SU-DHL-6 (cell line): ENCODE data around the gene MAPT.

Source experiments
- H2AFZ ChIP-seq: fragments of 200-600 bp; sonication (generic); 2 replicates; pipeline ENCODE4 v1.6.1; 2014; ENCODE audit warnings: low read depth, mild to moderate bottlenecking, moderate library complexity, mixed read lengths, antibody characterized with exemption, low read length; ENCODE audit not compliant: severe bottlenecking
- H3F3A ChIP-seq: fragments of 200-600 bp; shearing (Covaris generic); 2 replicates; pipeline ENCODE4 v1.6.0; 2016; ENCODE audit warnings: antibody characterized with exemption, mild to moderate bottlenecking; ENCODE audit not compliant: insufficient read depth
- H3K27ac ChIP-seq: fragments of 200-600 bp; sonication (generic); 2 replicates; pipeline ENCODE4 v1.5.1; 2016; ENCODE audit warnings: low read depth, mild to moderate bottlenecking, low read length, moderate library complexity, mixed read lengths
- H3K27me3 ChIP-seq: fragments of 200-600 bp; sonication (generic), shearing (Covaris generic); 2 replicates; pipeline ENCODE4 v1.6.0; 2014; ENCODE audit warnings: mild to moderate bottlenecking, low read length
- H3K36me3 ChIP-seq: fragments of 200-600 bp; sonication (generic); 2 replicates; pipeline ENCODE4 v1.6.1; 2014; ENCODE audit warnings: mild to moderate bottlenecking, low read length, mixed read lengths
- H3K4me2 ChIP-seq: fragments of 300-600, 200-600 bp; shearing (Covaris generic), sonication (generic); 2 replicates; pipeline ENCODE4 v1.6.0; 2014; ENCODE audit warnings: low read length, low read depth, mild to moderate bottlenecking; ENCODE audit not compliant: poor library complexity, severe bottlenecking
- H3K4me3 ChIP-seq: fragments of 200-600 bp; sonication (generic); 2 replicates; pipeline ENCODE4 v1.5.1; 2014; ENCODE audit warnings: antibody characterized with exemption, low read length, mild to moderate bottlenecking, mixed read lengths; ENCODE audit not compliant: insufficient read depth, poor library complexity, severe bottlenecking
- H3K79me2 ChIP-seq: fragments of 200-600 bp; sonication (generic); 2 replicates; pipeline ENCODE4 v1.6.1; 2014; ENCODE audit warnings: mild to moderate bottlenecking, low read length, moderate library complexity; ENCODE audit not compliant: insufficient read depth
- H3K9ac ChIP-seq: fragments of 200-600 bp; sonication (generic); 2 replicates; pipeline ENCODE4 v1.7.0; 2014; ENCODE audit warnings: mild to moderate bottlenecking, low read length
- H3K9me2 ChIP-seq: fragments of 200-600 bp; sonication (generic); replicated peaks from 2 replicates; pipeline ENCODE4 v1.6.1; 2014; ENCODE audit warnings: low read length; ENCODE audit not compliant: insufficient read depth
- H3K9me3 ChIP-seq: fragments of 200-600 bp; sonication (generic); 2 replicates; pipeline ENCODE4 v1.6.1; 2014; ENCODE audit warnings: low read length, mixed read lengths; ENCODE audit not compliant: insufficient read depth
- H4K20me1 ChIP-seq: fragments of 200-600 bp; sonication (generic); 2 replicates; pipeline ENCODE4 v1.6.1; 2014; ENCODE audit warnings: low read depth, mild to moderate bottlenecking, antibody characterized with exemption, low read length, moderate library complexity, mixed read lengths
- EZH2phosphoT487 ChIP-seq: fragments of 200-600 bp; sonication (generic), shearing (Covaris generic); conservative IDR thresholded peaks from 2 replicates; pipeline ENCODE4 v1.6.1; 2018; ENCODE audit warnings: mild to moderate bottlenecking, antibody characterized with exemption, low read length, moderate library complexity, mixed read lengths
- TF ChIP-seq, protein P1 (sequence below): fragments of 200-600 bp; sonication (generic); IDR thresholded peaks from one replicate; pipeline ENCODE4 v1.5.1; 2017; ENCODE audit warnings: antibody characterized with exemption, mild to moderate bottlenecking, low read length, moderate library complexity; ENCODE audit not compliant: insufficient read depth, poor library complexity, severe bottlenecking

MAPT gene

DNA sequence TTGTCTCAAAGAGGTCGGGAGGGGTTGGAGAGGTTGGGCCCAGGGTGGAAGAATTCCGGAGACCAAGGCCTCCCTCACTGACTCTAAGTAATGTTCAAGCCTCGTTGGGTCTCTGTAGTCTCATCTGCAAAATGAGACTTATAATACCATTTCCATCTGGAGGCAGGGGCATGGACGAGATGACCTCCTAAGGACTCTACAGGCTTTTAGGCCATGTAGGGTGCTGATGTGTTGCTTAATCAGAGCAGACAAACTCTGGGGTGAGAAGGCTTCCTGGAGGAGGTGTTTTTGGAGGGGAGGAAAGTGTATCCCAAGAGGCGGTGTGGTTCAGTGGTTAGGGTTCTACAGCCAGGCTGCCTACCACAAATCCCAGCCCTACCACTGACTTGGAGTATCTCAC, 46.6 kb upstream of the MAPT start:
- Histone ChIP-seq H3K79me2 (no peaks in the 10 kb centered on the region), H3K4me3 (no peak overlapping the region), H3F3A (no peaks in the 10 kb centered on the region), H3K9ac (no peak overlapping the region), H4K20me1 (no peaks in the 10 kb centered on the region), H3K36me3 (no peaks in the 10 kb centered on the region), H3K9me2 (no peaks in the 10 kb centered on the region), H3K27me3 (no peaks in the 10 kb centered on the region), H3K27ac (no peak overlapping the region), H3K9me3 (no peaks in the 10 kb centered on the region), H2AFZ (no peak overlapping the region), H3K4me2 (no peak overlapping the region)
- no peak for TF ChIP-seq EZH2phosphoT487
- TF ChIP-seq, protein P1, sequence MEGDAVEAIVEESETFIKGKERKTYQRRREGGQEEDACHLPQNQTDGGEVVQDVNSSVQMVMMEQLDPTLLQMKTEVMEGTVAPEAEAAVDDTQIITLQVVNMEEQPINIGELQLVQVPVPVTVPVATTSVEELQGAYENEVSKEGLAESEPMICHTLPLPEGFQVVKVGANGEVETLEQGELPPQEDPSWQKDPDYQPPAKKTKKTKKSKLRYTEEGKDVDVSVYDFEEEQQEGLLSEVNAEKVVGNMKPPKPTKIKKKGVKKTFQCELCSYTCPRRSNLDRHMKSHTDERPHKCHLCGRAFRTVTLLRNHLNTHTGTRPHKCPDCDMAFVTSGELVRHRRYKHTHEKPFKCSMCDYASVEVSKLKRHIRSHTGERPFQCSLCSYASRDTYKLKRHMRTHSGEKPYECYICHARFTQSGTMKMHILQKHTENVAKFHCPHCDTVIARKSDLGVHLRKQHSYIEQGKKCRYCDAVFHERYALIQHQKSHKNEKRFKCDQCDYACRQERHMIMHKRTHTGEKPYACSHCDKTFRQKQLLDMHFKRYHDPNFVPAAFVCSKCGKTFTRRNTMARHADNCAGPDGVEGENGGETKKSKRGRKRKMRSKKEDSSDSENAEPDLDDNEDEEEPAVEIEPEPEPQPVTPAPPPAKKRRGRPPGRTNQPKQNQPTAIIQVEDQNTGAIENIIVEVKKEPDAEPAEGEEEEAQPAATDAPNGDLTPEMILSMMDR, result no peak

DNA sequence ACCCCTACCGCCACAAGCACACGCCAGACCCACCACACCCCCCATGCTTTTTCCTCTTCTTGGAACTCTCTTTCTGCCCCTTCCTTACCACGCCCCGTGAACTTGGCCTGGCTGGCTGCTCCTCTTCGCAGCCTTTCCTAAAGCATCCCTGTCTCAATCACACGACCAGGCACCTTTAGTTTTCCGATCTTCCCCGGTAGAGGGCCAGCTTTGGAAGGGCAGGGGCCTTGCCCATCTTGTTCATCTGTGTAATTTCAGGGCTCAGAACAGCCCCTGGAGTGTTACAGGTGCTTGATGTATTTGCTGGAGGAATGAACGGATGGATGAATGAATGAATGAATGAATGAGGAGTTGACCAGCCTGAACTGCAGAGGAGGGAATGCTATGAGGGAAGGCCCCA, 45.9 kb upstream of the MAPT start:
- H4K20me1 ChIP-seq, result no peaks in the 10 kb centered on the region
- H3K9ac ChIP-seq, result no peak overlapping the region
- H3K79me2 ChIP-seq, result no peaks in the 10 kb centered on the region

DNA sequence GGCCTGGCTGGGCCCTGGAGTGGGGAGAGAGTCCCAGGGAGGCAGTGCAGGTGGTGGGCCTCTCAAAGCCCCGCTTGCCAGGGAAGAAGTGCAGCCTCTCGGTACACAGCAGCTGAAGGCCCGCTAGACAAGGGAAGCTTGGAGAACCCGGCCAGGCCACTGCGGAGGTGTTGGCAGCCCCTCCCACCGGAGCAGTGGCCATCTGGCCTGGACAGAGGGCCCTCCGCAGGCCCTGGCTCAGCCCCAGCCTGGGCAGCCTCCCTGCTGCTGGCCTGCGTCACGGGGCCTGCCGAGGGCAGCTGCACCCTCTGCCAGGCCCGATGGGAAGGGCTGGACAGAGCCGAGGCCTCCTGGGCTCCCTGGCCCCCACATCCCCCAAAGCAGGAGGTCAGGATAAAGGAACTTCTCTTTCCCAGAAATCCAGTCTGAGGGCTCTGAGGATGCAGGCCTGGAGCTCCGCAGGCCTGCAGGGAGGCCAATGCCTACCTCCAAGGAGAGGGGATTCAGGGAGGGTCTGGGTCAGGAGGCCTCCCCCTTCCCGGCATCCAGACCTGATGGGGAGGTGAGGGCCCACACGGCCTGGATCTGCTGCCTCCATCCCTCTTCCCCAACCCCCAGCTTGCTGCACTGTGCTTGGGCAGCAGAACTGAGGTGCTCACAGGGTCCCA, 45.4 kb upstream of the MAPT start:
- no peaks in the 10 kb centered on the region for H3K9me3 ChIP-seq
- no peak overlapping the region for H3K9ac ChIP-seq
- H2AFZ ChIP-seq, result no peak overlapping the region
- H4K20me1 ChIP-seq, result no peaks in the 10 kb centered on the region
- no peaks in the 10 kb centered on the region for H3K9me2 ChIP-seq
- no peaks in the 10 kb centered on the region for H3K27me3 ChIP-seq
- no peak overlapping the region for H3K27ac ChIP-seq
- H3K4me2 ChIP-seq, result no peak overlapping the region
- TF ChIP-seq, protein P1, result no peak
- TF ChIP-seq EZH2phosphoT487, result no peak
- H3K79me2 ChIP-seq, result no peaks in the 10 kb centered on the region
- no peak overlapping the region for H3K4me3 ChIP-seq
- H3F3A ChIP-seq, result no peaks in the 10 kb centered on the region
- H3K36me3 ChIP-seq, result no peaks in the 10 kb centered on the region

More for the DNA sequence above, 45.9 kb upstream of the MAPT start:
- Histone ChIP-seq H3K4me3 (no peak overlapping the region), H3K9me2 (no peaks in the 10 kb centered on the region), H3K9me3 (no peaks in the 10 kb centered on the region), H3K36me3 (no peaks in the 10 kb centered on the region), H3F3A (no peaks in the 10 kb centered on the region), H3K27ac (no peak overlapping the region), H3K27me3 (no peaks in the 10 kb centered on the region), H3K4me2 (no peak overlapping the region), H2AFZ (no peak overlapping the region)
- no peak for TF ChIP-seq EZH2phosphoT487
- TF ChIP-seq, protein P1, result no peak
